GM12874 (cell line): ENCODE measurements around the gene AMOTL1.

Experiments
- CTCF ChIP-seq: IDR thresholded peaks from 2 replicates; pipeline ENCODE4 v1.5.1; 2011; ENCODE audit warnings: low read depth, mild to moderate bottlenecking, control low read depth, low read length, moderate library complexity; ENCODE audit not compliant: insufficient read depth

AMOTL1 gene

GRCh38 chr11:94830722-94831510 is 62.8 kb downstream of the AMOTL1 start:
- TF ChIP-seq CTCF = no peak

- no peak for TF ChIP-seq CTCF
These were observed 63.4 kb downstream of the AMOTL1 start for GRCh38 chr11:94831529-94831928.

DNA sequence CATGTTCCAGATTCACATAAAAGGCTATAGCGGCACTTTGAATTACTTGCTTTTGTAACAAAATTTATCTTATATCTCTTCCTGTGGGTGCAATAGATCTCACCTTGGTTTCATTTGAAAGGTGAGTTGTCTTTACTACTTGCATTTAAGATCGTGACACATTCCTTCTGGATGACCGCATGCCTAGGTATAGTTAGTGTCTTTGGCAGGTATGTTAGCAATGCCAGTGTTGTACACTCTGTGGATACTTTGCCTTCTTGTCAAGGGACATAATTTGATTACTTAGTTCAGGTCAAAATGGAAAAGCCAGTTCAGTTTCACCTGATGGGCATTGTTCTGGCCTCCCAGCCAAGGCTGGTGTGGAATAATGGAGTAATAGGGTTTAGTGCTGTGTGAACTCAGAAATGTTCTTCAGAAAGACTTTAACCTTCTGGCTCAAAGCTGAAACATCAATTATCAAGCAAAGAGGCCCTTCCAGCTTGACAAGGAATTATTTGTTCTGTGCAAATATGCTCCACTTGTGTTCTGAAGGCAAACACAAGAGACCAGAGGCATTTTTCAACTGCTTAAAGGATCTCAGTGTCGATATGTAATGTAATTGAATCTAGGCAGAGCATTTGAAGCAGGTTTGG is 64.6 kb downstream of the AMOTL1 start:
- no peak for TF ChIP-seq CTCF

DNA sequence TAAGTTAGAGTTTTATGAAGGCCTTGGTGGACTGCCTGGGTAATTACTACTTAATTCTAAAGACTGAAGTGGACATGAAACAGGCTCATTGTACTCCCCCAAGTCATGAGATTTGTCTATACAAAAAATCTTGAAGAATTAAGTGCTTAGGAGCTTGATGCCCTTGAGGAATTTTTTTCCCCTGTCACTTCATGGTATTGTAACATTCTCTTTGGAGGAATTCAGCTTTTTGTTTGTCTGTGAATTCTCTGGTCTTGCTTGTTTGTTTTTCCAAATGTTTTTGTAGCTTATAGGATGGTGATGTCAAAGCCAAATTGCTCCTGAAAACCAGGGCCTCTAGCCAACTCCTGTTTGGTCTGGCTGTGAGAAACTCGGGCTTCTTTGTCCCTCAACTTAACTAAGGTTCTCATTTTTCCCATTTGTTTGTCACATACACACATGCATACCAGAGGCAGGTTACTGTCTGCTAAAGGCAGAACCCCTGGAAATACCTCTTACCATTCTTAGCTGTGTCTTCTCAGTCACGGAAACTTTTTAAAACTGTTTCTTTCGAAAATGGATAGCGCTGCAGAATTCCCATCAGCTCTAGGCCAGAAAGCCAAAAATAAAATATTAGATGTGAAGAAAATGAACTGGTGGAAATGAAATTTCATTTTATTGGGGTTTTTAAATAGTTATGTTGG is 66.9 kb downstream of the AMOTL1 start:
- TF ChIP-seq CTCF = no peak

GRCh38 chr11:94835594-94835927 is 67.4 kb downstream of the AMOTL1 start:
- no peak for TF ChIP-seq CTCF

DNA sequence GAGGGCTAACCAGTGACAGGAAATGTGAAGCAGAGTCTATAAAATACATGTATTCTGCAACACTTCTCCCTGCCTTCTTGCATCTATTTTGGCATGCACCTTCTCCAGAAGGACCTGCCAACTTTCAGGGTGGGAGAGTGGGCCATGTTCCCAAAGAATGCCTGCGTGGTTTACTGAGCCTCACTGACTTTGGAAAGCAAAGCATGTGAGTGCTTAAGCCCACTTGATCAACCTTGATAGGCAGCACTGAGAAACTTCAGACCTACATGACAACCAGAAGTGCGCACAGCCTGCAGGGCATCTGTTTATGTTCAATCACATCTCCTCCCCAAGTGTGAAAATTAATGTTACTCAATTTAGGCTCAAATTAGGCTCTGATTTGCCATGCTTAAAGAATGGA is 69.2 kb downstream of the AMOTL1 start:
- no peak for TF ChIP-seq CTCF

GRCh38 chr11:94838027-94838731 is 70.0 kb downstream of the AMOTL1 start:
- no peak for TF ChIP-seq CTCF
